NB4 (cell line): ENCODE measurements around the gene BRME1.

Experiments
- DNase-seq: peaks from one replicate; pipeline ENCODE4 v3.0.0; 2010; ENCODE audit warnings: low read depth
- H3K4me3 ChIP-seq: one replicate; pipeline ENCODE4 v1.5.1; 2011; ENCODE audit warnings: mild to moderate bottlenecking, low read depth, low read length, moderate library complexity
- CTCF ChIP-seq: IDR thresholded peaks from one replicate; pipeline ENCODE4 v1.5.1; 2012; ENCODE audit warnings: low read depth, low read length
- MYC ChIP-seq: IDR thresholded peaks from 2 replicates; pipeline ENCODE4 v1.6.1; 2011; ENCODE audit warnings: low read depth, low read length
- POLR2A ChIP-seq: IDR thresholded peaks from 2 replicates; pipeline ENCODE4 v1.6.1; 2011; ENCODE audit warnings: mild to moderate bottlenecking; ENCODE audit not compliant: insufficient read length; ENCODE audit errors: extremely low read depth
- TF ChIP-seq, protein P1 (sequence below): IDR thresholded peaks from 2 replicates; pipeline ENCODE4 v1.6.1; 2011; ENCODE audit warnings: low read depth, low read length

Gene BRME1

GRCh38 chr19:13905634-13906520 lies at the start of gene BRME1, which contains the start of gene CC2D1A:
TSS of gene BRME1 (minus strand) at chr19:13906117. CDS start at chr19:13904892, 1,225 bp downstream.
TSS of gene CC2D1A (plus strand) at chr19:13906201. CDS start at chr19:13906442, 241 bp downstream.
- H3K4me3 ChIP-seq, result peak within 1 kb of the TSS; percentile 57
- DNase-seq, result peak; percentile 92
- TF ChIP-seq MYC, result peak; percentile 70
- TF ChIP-seq POLR2A, result no peak
- TF ChIP-seq, protein P1, sequence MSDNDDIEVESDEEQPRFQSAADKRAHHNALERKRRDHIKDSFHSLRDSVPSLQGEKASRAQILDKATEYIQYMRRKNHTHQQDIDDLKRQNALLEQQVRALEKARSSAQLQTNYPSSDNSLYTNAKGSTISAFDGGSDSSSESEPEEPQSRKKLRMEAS, result peak; percentile 88

- TF ChIP-seq, protein P1, result no peak
- TF ChIP-seq MYC (no peak), CTCF (no peak), POLR2A (no peak)
- H3K4me3 ChIP-seq, result no peak overlapping the region
- DNase-seq, result no peak
These were observed 48.3 kb upstream of the BRME1 start for GRCh38 chr19:13954185-13954584.

DNA sequence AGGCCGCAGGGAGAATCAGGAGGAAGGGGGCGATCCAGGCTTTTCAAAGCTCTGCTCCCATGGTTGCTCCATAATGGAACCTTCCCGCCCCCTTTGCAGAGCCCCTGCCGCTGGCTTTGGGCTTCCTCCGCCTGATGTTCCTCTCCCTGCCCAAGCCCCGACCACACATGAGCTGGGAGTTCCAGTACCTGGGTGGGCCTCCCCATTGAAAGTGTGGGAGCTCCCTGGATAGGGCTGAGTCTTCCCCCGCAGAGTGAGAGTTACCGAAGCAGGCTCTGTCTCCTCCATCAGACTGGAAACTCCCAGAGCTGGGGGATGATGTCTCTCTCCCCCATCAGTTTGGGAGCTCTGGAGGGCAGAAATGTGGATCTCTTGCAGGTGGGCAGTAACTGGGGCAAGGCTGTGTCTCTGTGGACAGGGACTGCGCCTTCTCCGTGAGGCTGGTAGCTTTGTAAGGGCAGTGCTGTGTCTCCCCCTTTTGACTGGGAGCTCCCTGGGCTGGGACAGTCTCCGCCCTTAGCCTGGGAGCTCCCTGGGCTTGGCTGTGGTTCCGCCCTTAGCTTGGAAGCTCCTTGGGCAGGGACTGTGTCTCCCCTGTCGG lies 47.1 kb upstream of the BRME1 start:
- peak; percentile 31 for DNase-seq
- peak overlapping the region; percentile 79 for H3K4me3 ChIP-seq
- no peak for TF ChIP-seq MYC
- no peak for TF ChIP-seq CTCF
- no peak for TF ChIP-seq POLR2A
- TF ChIP-seq, protein P1, result no peak

GRCh38 chr19:13952154-13952930 lies 46.4 kb upstream of the BRME1 start, which contains the start of gene DCAF15:
TSS of gene DCAF15 (plus strand) at chr19:13952509. CDS start at chr19:13952513, 4 bp downstream.
- TF ChIP-seq MYC (no peak), POLR2A (peak; percentile 50), CTCF (no peak)
- TF ChIP-seq, protein P1, result no peak
- DNase-seq, result peak; percentile 99
- H3K4me3 ChIP-seq, result peak within 1 kb of the TSS; percentile 79

- DNase-seq, result no peak
- peak overlapping the region; percentile 43 for H3K4me3 ChIP-seq
- no peak for TF ChIP-seq CTCF
- no peak for TF ChIP-seq POLR2A
- no peak for TF ChIP-seq MYC
- TF ChIP-seq, protein P1, result no peak
These were observed 45.9 kb upstream of the BRME1 start for GRCh38 chr19:13951799-13952153.
